Neuronal stem cell (in vitro differentiated cells): ENCODE measurements around the gene MROH9.

Source experiments
- small RNA-seq: library from polyadenylated mRNA; stranded (forward); fragments of <200 nt; extraction: miRNeasy Mini kit (QIAGEN cat#:217004); gene quantifications from one replicate; pipeline ENCODE3, GENCODE V24; 2013; ENCODE audit not compliant: insufficient read depth

MROH9 gene

Small RNA genes within 50 kb of the gene (small RNA-seq; reads per million reads assigned to genes)
- gene MIR1295A = 2.8 reads per million
